Measurements from ENCODE around the gene RAB37.

Gene RAB37

DNA sequence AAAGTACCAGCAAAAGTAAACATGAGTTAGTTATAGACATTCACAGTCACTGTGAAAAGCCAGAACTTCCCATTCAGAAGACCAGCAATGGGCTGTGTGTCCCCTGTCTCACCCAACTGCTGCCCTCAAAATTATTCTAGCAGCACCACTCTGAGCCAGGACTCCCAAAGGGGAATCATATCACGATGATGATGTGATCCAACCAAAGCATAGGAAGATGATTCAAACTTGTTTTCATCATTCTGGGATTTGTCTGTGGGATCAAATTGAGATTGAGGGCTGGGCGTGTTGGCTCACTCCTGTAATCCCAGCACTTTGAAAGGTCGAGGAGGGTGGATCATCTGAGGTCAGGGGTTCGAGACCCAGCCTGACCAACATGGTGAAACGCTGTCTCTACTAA lies 45.5 kb downstream of the RAB37 start:
- no peak for DNase-seq

GRCh38 chr17:74784125-74784810 lies 47.2 kb downstream of the RAB37 start:
- DNase-seq = no peak

- DNase-seq = no peak
Measured at GRCh38 chr17:74785096-74785980, 48.3 kb downstream of the RAB37 start.

DNA sequence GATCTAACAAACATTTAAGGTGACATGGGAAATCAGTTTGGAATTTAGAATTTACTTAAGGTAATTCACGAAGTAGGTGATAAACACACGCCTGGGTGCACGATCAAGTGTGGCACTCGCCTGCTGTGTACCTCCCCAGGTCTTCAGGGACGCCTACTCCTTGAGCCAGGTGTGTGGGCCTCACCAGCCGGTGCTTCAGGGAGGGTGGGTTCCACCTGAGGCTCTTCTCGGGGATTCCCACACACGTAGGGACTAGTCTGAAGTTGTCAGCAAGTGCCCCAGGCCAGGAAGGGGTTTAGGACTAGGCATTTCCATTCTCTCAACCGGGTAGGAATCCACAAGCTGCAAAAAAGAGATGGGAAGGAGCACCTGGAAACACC lies 48.9 kb downstream of the RAB37 start:
- no peak for DNase-seq

- DNase-seq = no peak
Measured at GRCh38 chr17:74786431-74787055, 49.5 kb downstream of the RAB37 start.

GRCh38 chr17:74790161-74791058 lies 53.4 kb downstream of the RAB37 start:
- no peak for DNase-seq

DNA sequence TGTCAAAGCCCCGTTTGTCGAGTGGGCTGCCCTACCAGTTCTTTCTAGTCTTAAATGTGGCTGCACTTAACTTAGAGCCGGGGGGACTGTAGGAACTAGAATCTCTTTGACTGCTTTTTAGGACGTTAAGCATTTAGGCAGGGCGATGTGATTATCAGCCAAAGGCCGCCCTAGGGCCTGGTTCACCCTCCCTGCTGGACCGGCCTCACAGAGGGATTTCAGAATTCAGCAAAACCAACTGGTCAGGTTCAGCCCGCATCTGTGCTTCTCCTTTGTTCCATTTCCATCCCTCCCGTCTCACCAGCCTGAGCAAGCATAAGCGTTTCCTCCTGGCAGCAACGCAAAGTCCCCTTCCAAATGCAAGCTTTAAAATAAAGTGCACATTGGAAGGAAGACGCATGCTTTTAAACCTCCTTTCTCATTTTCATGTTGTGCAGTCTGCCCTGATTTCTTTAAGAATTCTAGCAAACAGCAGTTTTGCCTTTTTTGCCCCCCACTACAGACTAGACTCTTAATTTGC lies 55.6 kb downstream of the RAB37 start:
- no peak for DNase-seq

DNA sequence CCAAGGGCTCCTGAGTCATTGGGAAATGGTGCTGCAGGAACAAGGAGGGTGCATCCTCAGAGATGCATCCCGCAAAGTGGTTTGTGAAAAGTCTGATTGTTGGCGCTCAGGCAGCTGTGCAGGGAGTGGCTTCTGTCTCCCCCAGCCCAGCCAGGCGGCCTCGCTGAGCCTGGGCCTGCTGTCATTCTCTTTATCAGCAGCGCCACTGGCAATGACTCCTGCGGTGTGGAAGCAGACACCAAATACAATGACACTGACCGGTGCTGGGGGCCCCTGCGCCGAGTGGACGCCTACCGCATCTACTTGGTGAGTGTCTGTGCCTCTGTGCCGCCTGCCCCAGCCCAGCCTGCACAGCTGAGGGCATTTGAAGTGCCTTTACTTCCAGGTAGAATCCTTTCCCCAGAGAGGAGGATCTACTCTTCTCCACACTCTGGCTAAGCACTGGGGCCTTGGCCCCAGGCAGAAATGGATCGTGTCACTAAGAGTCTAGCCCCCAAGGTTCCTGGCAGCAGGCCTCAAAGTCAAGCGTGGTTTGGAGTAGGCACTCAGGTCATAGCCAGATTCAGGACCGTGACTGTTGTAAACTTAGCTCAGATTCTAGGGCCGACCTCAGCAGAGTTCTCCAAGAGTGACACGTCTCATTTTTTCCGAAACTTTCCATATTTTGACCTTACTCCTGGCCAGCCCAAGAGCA lies 58.4 kb downstream of the RAB37 start:
- no peak for DNase-seq

DNA sequence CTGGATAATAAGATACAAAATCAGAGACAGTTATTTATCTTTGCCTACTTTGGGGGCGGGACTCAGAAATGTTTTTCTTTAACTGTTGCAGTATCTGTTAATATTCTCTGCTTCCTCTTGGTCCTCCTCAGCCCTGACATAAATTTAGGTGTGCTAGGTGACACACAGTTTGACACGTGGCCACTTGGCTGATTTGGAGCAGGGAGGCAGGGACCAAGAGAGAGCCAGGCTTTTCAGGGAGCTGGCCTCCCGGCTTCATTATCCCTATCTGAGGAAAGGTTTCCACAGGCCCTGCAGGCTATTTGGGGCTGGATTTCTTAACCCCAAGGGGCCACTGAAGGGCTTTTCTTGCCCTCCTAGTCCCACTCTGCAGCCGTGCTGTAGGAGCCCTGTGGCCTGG lies 59.2 kb downstream of the RAB37 start:
- DNase-seq = no peak

- no peak for DNase-seq
Measured at GRCh38 chr17:74796866-74797265, 59.8 kb downstream of the RAB37 start.
